Raji (cell line): ENCODE data around the gene ZNF638.

ENCODE experiments used
- POLR2A ChIP-seq: IDR thresholded peaks from 2 replicates; pipeline ENCODE4 v1.6.1; 2011; ENCODE audit warnings: low read depth, low read length, control low read depth; ENCODE audit not compliant: insufficient read depth

The ZNF638 gene

GRCh38 chr2:71466301-71467179 is 135.0 kb downstream of the ZNF638 start:
- TF ChIP-seq POLR2A = no peak

- no peak for TF ChIP-seq POLR2A
These were observed 135.7 kb downstream of the ZNF638 start for GRCh38 chr2:71467180-71467815.

- no peak for TF ChIP-seq POLR2A
These were observed 136.9 kb downstream of the ZNF638 start for GRCh38 chr2:71468279-71469015.

- TF ChIP-seq POLR2A = no peak
These were observed 138.1 kb downstream of the ZNF638 start for GRCh38 chr2:71469403-71470398.

DNA sequence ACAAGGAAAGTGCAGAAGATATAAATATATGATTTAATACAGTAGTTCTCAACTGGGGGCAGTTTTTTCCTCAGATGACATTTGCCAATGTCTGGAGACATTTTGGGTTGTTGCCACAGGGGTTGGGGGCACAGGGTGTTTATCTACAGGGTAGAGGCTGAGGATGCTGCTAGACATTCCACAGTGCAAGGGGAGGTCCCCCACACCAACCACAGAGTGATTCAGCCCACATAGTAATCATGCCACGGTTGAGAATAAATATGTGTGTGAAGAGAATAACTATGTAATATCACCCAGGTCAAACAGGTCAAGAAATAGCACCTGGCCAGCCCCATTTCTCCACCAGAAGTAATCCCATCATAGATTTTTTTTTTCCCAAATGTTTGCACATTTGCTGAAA is 139.7 kb downstream of the ZNF638 start:
- no peak for TF ChIP-seq POLR2A

DNA sequence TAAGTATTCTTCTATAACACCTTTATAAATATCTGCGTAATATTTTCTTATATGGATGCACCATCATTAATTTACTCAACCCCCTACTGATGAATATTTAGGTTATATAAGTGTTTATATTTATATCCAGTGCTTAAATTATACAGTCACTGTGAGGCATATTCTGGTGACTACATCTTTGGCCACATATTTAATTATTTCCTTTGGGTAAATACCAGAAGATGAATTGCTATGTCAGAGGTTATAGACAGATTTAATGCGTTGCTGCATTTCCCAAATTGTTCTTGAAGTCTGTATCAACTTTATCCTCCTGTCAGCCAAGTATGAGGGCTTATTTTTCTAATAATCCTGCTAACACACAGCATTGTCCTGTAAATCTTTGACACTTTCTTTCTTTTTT is 140.4 kb downstream of the ZNF638 start:
- TF ChIP-seq POLR2A = no peak

DNA sequence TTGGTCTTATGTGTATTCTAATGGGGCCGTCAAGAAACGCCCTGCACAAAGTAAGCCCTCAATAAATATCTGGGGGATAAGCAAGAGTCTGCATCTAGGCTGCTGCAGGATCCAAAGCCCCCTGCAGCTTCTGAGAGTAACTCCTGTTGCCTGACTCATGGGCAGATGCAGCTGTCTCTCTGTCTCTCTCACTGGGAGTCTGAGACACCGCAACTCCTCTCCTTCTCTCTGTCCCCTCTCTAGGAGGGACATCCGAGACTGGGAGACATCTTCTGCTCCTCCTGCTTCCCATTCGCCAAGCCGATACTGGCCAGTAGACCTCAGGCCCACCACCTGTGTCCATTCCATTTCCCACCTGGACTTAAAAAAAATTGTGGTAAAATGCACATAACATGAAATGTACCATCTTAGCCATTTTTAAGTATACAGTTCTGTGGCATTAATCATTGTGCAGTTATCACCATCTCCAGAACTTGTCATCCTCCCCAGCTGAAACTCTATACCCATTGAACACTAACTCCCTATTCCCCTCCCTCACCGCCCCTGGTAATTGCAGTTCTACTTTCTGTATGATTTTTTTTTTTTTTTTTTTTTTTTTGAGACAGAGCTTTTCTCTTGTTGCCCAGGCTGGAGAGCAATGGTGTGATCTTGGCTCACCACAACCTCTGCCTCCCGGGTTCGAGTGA is 141.9 kb downstream of the ZNF638 start:
- no peak for TF ChIP-seq POLR2A

DNA sequence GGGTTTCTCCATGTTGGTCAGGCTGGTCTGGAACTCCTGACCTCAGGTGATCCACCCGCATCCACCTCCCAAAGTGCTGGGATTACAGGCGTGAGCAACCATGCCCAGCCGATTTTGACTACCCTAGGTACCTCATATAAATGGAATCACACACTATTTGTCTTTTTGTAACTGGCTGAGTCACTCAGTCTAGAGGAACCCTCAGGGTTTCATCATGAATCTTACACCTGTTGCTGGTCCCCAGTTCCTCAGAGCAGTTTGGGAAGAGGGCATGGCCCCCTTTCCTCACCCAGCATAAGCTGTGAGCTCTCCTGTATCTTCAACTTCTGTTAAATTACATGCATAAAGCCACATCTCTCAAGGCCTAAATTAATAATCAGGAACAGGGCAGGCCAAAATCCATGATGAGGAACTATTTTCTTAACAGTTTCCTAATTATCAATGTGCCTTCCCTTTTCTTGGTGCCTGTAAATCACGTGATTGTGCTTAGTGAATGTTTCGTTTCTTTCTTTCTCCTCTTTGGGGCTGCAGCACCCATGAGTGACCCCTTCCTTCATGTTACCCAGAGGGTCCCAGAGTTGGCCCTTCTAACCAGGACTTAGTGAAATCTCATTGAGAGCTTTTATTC is 142.6 kb downstream of the ZNF638 start:
- no peak for TF ChIP-seq POLR2A

DNA sequence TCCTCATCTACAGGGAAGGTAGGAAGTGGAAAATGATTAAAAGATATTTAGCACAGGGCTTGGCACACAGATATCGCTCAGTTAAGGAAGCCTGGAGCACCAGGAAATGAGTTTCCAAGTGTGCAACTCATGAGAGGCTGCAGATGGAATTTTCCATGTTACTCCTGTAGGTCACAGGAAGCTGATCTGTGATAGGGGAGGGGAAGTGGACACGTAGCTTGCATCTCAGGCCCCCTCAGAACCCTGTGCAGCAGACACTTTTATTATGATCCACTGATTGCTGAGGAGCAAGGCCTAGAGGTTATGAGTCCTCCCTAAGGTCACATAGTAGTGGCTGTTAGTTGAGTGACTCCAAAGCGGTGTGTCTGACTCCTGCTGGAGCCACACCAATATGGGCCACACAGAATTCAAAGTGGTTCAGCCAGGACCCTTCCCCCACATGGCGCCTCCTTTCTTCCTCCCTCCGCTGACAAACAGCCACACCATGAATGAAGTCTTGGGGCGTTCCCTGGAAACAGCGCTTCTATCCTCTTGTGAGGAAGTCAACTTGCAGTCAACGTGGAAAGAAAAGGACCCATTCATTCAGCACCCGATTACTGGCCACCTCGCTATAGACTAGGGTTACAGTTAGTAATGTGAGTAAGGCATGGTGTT is 143.3 kb downstream of the ZNF638 start:
- TF ChIP-seq POLR2A = no peak

DNA sequence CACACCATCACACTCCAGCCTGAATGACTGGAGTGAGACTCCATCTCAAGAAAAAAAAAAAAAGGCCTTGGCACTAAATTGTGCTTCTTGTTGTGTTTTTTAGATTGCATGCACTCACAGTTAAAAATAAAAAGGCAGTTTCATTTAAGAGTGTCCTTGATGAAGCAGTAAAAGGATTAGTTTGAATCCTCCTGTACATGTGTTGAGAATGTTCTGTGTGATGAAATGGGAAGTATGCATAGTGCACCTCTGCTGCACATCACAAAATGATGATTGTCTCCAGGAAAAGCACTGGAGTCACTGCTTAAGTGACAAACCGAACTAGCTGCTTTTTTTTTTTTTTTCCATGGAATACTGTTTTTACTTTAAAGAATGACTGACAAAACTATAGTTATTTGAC is 144.9 kb downstream of the ZNF638 start:
- TF ChIP-seq POLR2A = no peak

GRCh38 chr2:71477231-71477691 is 145.7 kb downstream of the ZNF638 start:
- no peak for TF ChIP-seq POLR2A

GRCh38 chr2:71478806-71479205 is 147.2 kb downstream of the ZNF638 start:
- no peak for TF ChIP-seq POLR2A

DNA sequence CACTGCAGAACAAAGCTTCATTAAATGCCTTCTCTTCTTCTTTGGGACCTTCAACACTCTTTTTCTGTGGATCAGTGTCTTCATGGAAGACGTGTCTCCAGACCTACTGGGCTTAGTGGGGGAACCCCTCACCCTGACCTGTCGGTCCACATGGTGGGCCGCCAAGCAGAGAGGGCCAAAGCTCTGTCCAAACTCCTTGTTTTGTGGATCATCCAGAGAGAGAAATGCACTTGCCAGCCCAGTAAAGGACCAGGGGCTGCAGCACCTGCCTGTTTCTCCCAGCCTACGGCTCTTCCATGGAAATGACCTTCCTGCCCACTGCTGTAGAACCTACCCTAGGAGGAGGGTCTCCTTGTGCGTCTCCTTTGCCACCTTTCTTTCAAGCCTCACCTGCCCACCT is 147.7 kb downstream of the ZNF638 start:
- no peak for TF ChIP-seq POLR2A
